Endothelial cell (in vitro differentiated cells): ENCODE results near the gene DMXL2. TPM values are rescaled to one million over a fixed set of nuclear protein-coding genes. Genes with fewer than 3 reads are reported as not detected.

Experiments
- DNase-seq: peaks from one replicate; pipeline ENCODE4 v3.0.0; 2021; ENCODE audit warnings: low spot score
- H3K27ac Mint-ChIP-seq: one replicate; pipeline ENCODE4 v1.8.0; 2021; ENCODE audit warnings: mixed read lengths, inconsistent platforms; ENCODE audit not compliant: unreplicated experiment
- H3K27me3 Mint-ChIP-seq: one replicate; pipeline ENCODE4 v1.8.0; 2021; ENCODE audit warnings: mild to moderate bottlenecking, moderate library complexity, mixed read lengths, inconsistent platforms; ENCODE audit not compliant: unreplicated experiment
- H3K36me3 Mint-ChIP-seq: one replicate; pipeline ENCODE4 v1.8.0; 2021; ENCODE audit warnings: mild to moderate bottlenecking, low read depth, mixed read lengths, inconsistent platforms; ENCODE audit not compliant: unreplicated experiment
- H3K4me1 Mint-ChIP-seq: one replicate; pipeline ENCODE4 v1.8.0; 2021; ENCODE audit warnings: mild to moderate bottlenecking, mixed read lengths, inconsistent platforms; ENCODE audit not compliant: unreplicated experiment
- H3K4me3 Mint-ChIP-seq: one replicate; pipeline ENCODE4 v1.8.0; 2021; ENCODE audit warnings: mild to moderate bottlenecking, mixed read lengths, inconsistent platforms; ENCODE audit not compliant: unreplicated experiment
- H3K9me3 Mint-ChIP-seq: one replicate; pipeline ENCODE4 v1.8.0; 2021; ENCODE audit warnings: mixed read lengths, inconsistent platforms; ENCODE audit not compliant: unreplicated experiment
- total RNA-seq: library from RNA; stranded (reverse); fragmentation: NEBNext Ultra II Directional; extraction: Animal tissue kit (Norgen Biotek cat#: 25700); gene quantifications from one replicate; pipeline ENCODE4 v1.2.1, GENCODE V29; 2021; ENCODE audit not compliant: unreplicated experiment
- TF ChIP-seq, protein P1 (sequence below): fragments of 200-600 bp; sonication (generic); IDR thresholded peaks from one replicate; pipeline ENCODE4 v1.5.0; 2021; ENCODE audit warnings: antibody characterized with exemption; ENCODE audit not compliant: unreplicated experiment

The DMXL2 gene
- total RNA-seq, 1 donor from 2014 or later: 33.1 TPM

DNA sequence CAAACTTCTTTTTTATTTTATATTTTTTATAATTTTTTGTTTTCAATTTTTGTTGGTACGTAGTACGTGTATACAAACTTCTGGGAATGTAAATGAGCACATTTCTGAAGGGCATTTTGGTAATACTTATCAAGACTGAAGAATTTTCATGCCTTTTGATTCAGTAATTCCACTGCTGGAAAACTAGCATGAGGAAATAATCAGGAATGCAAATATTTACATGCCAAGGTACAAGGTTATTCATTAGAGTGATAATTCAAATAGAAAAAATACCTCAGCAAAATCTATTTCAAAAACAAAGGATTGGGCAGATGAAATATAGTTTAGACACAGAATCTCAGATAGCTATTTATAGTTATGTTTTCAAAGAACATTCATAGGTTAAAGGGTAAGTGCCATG, 128.7 kb downstream of the DMXL2 start:
- peaks cover 7% of the 10 kb centered on the region for H3K4me1 Mint-ChIP-seq
- H3K9me3 Mint-ChIP-seq: no peaks in the 10 kb centered on the region
- no peaks in the 10 kb centered on the region for H3K36me3 Mint-ChIP-seq
- no peak overlapping the region for H3K4me3 Mint-ChIP-seq
- H3K27ac Mint-ChIP-seq: no peak overlapping the region
- TF ChIP-seq, protein P1, sequence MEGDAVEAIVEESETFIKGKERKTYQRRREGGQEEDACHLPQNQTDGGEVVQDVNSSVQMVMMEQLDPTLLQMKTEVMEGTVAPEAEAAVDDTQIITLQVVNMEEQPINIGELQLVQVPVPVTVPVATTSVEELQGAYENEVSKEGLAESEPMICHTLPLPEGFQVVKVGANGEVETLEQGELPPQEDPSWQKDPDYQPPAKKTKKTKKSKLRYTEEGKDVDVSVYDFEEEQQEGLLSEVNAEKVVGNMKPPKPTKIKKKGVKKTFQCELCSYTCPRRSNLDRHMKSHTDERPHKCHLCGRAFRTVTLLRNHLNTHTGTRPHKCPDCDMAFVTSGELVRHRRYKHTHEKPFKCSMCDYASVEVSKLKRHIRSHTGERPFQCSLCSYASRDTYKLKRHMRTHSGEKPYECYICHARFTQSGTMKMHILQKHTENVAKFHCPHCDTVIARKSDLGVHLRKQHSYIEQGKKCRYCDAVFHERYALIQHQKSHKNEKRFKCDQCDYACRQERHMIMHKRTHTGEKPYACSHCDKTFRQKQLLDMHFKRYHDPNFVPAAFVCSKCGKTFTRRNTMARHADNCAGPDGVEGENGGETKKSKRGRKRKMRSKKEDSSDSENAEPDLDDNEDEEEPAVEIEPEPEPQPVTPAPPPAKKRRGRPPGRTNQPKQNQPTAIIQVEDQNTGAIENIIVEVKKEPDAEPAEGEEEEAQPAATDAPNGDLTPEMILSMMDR: no peak
- no peak for DNase-seq
- H3K27me3 Mint-ChIP-seq: no peaks in the 10 kb centered on the region

DNA sequence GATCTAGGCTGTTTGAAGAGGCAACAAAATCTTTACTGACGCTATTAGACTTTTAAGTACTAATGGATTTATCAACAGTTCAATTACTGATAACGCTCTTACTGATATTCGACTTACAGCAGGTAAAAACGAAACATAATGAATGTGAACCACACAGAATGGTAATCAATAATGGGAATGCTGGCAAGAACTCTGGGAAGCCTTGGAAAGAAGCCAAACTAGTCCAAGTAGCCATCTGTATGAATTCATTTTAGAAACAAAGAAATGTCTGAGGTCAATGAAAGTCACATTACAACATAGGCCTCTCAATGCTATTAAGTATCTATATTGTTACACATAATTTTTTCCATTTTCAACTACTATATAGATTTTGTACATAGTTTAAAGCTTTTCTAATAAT, 130.0 kb downstream of the DMXL2 start:
- Mint-ChIP-seq H3K36me3 (peaks cover 3% of the 10 kb centered on the region), H3K9me3 (no peaks in the 10 kb centered on the region), H3K27ac (no peak overlapping the region), H3K4me3 (no peak overlapping the region), H3K4me1 (peaks cover 7% of the 10 kb centered on the region), H3K27me3 (no peaks in the 10 kb centered on the region)
- no peak for DNase-seq
- TF ChIP-seq, protein P1: no peak

DNA sequence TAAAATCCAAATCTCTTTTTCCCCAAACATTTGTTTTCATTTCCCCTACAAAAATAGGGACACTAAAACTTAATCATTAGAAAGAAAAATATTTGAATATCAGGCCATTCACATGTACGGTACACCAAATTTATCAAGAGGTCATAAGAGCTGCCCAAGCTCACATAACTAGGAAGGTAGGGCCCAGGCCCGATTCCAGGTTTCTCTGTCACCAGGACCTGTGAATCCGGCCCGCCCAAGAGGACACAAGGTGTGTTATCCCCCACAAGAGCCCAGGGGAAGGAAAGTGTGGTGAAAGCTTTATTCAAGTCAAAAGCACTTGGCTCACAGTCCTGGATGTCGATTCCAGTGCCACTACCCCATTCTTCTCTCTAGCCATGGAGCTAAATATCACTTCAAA, 130.6 kb downstream of the DMXL2 start:
- H3K27ac Mint-ChIP-seq: no peak overlapping the region
- no peaks in the 10 kb centered on the region for H3K9me3 Mint-ChIP-seq
- peaks cover 3% of the 10 kb centered on the region for H3K36me3 Mint-ChIP-seq
- TF ChIP-seq, protein P1: no peak
- no peak overlapping the region for H3K4me3 Mint-ChIP-seq
- H3K27me3 Mint-ChIP-seq: no peaks in the 10 kb centered on the region
- peaks cover 7% of the 10 kb centered on the region for H3K4me1 Mint-ChIP-seq
- DNase-seq: no peak

DNA sequence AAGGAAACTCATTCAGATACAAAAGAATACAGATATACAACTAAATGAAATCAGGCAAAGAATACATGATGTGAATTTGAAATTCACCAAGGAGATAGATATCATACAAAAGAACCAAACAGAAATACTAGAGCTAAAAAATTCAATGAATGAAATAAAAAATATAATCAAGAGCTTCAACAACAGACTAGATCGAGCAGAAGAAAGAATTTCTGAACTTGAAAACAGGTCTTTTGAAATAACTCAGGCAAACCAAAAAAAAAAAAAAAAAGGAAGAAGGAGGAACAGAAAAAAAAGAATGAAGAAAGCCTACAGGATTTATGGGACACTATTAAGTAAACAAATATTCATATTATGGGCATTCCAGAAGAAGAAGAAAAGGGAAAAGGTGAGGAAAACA, 137.8 kb downstream of the DMXL2 start:
- peaks cover 2% of the 10 kb centered on the region for H3K27me3 Mint-ChIP-seq
- peaks cover 36% of the 10 kb centered on the region for H3K36me3 Mint-ChIP-seq
- no peaks in the 10 kb centered on the region for H3K9me3 Mint-ChIP-seq
- no peak for DNase-seq
- TF ChIP-seq, protein P1: no peak
- H3K4me1 Mint-ChIP-seq: peaks cover 3% of the 10 kb centered on the region
- H3K27ac Mint-ChIP-seq: no peak overlapping the region
- no peak overlapping the region for H3K4me3 Mint-ChIP-seq

DNA sequence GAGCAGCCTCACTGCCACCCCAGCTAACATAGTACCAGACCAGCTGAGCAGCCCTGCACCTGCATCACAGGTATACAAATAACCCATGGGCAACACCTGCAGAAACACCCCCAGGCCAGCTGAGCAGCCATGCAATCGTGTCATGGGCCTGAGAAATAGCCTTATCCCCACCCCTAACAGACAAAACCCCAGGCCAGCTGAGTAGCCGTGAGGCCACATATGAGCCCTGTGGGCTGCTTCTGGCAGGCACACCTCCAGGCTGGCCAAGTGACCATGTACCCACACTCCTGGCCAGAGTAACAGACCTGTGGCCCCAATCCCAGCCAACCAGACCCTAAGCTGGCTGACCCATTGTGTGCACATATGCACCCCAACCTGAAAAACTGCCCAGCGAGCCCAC, 138.6 kb downstream of the DMXL2 start:
- H3K4me3 Mint-ChIP-seq: no peak overlapping the region
- H3K36me3 Mint-ChIP-seq: peaks cover 36% of the 10 kb centered on the region
- TF ChIP-seq, protein P1: no peak
- peaks cover 2% of the 10 kb centered on the region for H3K27me3 Mint-ChIP-seq
- H3K9me3 Mint-ChIP-seq: no peaks in the 10 kb centered on the region
- peaks cover 3% of the 10 kb centered on the region for H3K4me1 Mint-ChIP-seq
- no peak for DNase-seq
- no peak overlapping the region for H3K27ac Mint-ChIP-seq
